NCI-H2107 (cell line): ENCODE measurements around the gene TNPO1.
"Not testable (repeated sequence)": the region's sequence is repeated elsewhere in the genome, so short reads cannot be mapped to it uniquely, and the experiment has no call there.

ENCODE experiments used
- DNase-seq: peaks from one replicate; lab custom pipeline; 2025; lab: John Stamatoyannopoulos, UW

TNPO1 gene

DNA sequence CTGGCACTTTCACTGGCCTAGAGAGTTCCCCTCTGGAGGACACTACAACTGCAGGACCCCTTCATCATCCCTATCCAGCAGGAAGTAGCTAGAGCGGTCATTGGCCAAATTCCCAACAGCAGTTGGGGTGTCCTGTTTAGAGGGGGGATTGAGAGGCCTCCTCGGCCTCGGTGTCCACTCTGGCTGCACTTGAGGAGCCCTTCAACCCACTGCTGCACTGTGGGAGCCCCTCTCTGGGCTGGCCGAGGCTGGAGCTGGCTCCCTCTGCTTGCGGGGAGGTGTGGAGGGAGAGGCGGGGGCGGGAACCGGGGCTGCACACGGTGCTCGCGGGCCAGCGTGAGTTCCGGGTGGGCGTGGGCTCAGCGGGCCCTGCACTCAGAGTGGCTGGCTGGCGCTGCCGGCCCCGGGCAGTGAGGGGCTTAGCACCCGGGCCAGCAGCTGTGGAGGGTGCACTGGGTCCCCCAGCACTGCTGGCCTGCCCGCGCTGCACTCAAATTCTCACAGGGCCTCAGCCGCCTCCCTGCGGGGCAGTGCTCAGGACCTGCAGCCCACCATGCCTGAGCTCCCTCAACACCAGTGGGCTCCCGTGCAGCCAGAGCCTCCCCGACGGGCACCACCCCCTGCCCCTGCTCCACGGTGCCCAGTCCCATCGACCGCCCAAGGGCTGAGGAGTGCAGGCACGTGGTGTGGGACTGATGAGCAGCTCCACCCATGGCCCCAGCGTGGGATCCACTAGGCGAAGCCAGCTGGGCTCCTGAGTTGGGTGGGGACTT, 118.7 kb downstream of the TNPO1 start:
- DNase-seq = not testable (repeated sequence)

DNA sequence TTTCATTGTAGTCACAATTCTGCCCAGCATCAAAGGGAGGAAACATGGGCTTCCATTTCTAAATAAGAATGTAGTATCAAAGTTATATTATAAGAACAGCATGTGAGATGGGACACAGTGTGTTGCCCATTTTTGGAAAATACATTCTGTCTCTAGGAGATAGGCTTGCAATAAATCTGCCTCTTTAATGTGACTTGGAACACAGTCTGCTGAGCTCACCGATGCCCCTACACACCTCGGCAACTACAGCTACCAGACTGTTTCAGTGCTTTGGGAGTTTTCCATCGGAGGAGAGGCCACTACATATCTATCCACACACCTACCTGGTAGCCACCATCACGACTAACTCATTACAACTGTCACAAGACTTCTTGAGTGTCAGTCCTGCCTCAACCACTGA, 120.4 kb downstream of the TNPO1 start:
- no peak for DNase-seq

DNA sequence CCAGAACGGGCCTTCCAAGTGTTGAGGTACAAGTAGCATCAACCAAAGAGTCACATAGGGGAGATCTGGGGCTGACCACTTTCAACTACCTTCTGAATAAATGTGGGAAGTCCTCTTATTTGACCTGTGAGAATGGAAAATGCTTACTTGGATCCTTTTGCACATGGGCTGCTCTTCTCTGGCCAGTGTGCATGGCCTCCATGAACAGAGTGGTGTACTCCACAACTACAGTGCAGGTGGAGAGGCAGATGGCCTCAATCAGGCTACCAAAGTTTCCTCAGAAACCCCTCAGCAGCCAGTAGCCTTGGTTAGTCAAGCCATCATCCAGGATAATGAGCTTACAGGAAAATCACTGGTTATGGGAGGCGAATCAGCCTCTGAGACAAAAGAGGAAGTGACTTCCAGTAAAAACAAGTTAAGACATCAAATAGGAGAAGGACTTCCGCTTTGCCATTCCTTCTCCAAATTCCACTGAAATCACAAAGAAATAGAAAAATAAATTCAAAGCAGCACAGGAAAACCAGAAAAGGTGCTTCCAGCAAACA, 121.1 kb downstream of the TNPO1 start:
- no peak for DNase-seq

DNA sequence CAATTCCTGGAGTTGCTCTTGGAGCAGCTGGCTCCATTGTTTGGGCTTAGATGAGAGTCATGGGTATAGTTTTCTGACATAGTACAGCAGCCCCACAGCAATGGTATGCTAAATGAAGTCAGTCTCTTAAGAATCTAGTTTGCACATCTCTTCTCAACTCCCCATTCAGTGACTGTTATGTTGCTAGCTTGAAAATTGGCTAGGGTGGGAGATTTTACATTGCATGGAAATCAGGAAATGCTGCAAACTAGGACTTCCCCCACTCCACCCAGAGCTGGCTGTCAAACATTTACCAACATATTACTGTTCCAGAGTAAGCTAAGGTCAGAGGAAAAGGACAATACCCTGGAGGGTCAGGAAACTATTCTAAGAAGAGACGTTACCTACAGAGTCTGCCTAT, 121.7 kb downstream of the TNPO1 start:
- no peak for DNase-seq

DNA sequence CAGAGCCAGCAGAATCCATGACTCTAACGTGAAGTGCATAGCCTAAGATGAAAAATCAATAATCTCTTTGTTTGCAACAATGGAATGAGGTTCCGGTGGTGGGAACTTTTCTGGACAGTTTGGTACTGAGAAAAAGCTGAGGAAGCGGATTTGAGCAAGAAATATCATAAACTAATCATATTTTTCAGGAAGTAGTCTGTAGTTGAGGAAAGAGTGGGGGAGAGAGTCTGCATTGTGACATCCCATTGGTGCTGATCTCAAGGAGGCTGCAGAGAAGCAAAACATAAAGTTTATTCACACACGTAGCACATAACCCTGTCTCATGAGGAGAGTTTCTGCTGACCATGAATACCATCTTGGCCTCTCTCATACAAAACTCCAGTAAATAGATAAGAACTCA, 123.6 kb downstream of the TNPO1 start:
- no peak for DNase-seq

DNA sequence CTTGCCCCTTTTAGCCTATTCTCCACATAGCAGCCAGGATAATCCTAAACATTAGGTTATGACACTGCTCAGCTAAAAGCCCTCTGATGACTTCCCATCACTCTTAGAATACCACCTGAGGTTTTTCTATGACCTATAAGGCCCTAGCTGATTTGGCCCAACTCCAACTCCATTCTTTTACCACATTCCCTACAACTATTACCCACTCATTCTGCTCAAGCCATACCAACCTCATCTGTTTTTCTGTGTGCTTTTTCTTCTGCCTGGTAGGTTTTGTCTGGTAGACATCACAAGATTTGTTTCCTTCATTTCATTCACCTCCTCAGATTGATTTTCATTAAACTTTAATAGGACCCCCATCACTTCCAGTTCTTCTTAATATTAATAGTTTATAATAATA, 126.8 kb downstream of the TNPO1 start:
- no peak for DNase-seq

DNA sequence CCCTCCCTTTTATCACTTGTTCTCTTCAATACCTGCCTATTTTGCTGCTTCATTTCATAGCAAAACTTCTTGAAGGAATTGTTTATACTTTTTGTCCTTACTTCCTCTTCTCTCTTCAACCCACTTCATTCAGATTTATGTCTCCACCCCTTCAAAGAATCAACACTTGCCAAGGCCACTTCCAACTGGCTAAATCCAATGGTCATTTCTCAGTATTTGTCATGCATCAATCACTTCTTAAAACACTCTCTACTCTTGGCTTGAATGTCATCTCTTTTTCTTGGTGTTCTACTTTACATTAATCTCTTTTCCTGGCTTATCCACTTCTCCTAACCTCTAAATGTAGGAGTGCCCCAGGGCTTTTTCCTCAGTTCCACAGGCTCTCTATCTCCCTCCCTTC, 131.0 kb downstream of the TNPO1 start:
- DNase-seq = no peak

DNA sequence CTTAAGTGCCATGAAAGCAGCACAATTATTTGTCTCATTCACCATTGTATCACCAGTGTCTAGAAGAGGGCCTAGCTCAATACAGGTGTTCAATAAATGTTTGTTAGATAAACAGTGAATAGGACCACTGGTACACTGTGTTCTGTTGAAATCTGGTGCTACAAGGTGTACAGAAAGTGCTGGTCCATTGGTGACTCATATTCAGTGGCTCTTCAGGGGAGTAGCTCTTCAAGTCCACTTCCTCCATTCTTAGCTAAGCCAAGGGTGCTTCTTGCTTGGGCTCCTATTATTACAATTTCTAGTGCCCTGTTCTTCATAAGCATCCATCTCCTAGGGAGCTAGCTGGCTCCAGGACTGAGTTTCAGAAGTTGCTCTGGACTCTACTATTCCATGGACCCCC, 133.0 kb downstream of the TNPO1 start:
- DNase-seq = no peak

DNA sequence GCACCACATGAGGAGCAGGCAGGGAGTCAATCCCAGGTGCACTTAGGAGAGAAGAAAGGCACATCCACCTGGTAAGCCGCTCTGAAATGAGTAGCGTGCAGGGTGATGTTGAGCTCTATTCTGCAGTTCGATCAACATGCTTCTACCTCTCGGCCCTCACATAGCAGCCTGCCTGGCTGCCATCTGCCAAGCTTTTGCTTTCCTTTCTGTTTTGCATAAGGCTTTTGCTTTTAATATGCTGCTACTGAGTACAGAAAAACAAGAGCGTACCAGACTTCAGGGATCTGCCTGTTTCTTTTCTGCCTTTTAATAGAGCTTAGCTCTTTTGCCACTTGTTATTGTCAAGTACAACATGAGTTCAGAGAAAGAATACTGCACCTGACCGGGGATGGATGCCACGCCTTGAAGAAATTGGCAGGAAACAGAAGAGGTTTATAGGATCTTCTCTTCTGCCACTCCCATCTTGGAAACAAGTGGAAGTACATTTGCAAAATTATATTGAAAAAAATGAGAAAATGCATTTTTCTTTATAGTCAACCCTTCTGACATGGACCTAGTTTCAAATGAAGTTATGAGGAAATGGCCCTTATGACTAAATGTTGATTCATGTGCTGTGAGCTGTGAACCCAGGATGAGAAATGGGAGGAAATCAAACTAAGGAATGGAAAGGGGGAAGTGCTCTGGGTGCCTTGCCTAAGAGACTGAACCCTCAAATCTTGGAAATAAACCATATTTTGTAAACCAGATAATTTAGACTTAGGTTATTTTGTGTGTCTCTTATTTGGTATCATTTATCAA, 135.4 kb downstream of the TNPO1 start:
- no peak for DNase-seq

DNA sequence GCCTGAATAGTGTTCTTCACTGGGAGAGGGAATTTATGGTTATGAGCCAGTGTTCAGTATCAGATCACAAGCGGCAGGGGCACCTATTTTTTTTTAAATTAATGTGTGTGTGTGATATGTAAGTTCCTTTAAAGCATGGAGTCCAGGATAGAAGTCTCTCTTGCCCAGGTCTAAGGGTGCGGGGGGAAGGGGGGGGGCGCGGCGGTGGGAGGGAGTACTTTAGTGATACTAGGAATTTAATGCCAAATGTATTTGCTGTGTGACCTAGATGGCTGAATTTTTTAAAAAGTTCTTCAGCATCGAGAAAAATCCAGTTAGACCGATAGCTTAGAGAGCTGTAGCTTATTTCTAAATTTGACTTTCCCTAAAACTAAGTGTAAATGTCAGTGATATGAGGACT, 137.9 kb downstream of the TNPO1 start:
- no peak for DNase-seq

DNA sequence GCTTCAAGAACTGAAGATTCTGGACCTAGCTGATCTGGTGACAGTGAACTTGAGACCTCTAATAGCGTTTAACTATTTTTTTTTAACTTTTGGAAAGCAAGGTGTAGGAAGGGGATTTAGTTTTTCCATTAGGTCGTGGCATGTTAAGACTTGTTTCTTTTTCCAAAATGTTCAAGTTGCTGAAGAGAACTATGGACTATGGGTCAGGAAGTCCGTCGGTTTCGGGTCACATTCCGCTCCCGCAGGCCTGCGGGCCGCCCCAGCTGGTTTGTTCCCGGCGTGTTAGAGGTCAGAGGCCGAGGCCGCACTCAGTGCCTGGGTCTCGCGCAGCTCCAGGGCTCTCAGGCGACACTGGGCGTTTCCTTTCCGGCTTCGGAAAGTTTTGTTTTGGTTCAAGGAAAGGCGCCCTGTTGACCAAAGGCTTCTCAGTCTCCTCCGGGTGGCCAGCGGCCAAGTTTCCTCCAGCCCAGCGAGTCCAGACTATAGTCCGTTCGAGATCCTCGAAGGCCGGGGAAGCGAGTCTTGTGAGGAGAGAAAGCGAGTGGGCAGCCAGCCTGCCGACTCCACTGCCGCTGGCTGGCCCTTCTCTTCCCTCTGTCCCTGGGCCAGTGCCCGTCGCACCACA, 138.8 kb downstream of the TNPO1 start:
- DNase-seq = no peak

DNA sequence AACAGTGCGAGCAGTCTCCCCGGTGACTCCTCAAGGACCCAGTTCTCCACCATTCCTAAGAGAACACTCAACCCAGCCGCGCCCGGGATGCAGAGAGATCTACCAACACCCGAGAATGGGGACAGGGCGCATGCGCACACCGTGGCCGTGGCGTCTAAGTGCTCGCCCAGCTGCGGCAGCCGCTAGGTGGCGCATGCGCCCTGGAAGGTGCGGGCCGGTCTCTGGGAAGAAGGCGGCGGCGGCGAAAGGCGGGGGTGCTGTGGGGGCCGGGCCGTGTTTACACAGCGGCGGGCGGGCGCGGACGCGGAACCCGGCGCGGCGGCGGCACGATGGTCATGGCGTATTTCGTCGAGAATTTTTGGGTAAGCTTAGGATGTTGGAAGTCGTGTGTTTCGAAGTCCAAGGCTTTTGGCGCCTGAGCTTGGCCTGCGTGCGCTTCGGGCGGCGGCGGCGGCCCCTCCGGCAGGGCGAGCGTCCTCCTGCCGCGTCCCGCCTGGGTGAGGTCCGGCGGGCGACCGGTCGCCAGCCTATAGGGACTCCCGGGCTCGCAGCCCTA, 139.4 kb downstream of the TNPO1 start, which contains the start of gene FCHO2:
TSS of gene FCHO2 (plus strand) at position 274 of the 556 bp plus-strand sequence. CDS start at position 330, 56 bp downstream.
- DNase-seq = peak; percentile 87

DNA sequence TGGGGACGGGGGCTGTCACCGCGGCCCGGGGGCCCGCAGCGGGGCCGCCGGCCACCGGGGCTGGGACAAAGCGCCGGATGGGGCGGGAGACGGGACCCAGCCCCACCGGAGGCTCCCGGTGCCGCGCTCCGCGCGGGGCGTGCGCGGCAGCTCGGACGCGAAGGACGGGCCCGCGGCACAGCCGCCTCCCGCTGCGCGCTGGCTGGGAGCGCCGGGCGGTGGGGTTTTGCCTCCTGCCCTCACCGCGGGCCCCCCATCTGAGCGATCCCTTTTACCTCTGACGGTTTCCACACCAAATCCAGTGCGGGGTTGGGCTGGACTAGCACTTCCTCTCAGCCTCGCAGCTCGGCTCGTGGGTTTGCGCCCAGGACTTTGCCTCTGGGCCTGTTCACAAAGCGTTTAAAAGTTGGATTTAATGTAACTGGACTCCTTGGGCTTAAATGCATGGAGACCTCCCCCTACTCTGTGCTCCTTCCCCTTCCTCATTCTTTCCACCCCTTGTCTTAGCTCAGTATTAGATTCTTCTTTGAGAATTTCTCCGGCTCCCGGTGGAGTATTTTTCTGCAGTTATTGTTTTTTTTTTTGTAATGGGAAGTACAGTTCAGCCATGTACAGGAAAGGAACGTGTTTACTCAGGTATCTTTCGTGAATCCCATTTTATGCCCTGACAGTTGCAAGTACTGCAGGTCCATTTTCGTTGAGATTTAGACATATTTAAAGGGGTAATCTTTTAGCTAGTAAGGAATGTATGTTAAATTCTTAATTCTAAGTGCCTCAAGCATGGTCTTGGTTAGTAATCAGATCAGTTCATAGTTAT, 140.1 kb downstream of the TNPO1 start:
- no peak for DNase-seq

DNA sequence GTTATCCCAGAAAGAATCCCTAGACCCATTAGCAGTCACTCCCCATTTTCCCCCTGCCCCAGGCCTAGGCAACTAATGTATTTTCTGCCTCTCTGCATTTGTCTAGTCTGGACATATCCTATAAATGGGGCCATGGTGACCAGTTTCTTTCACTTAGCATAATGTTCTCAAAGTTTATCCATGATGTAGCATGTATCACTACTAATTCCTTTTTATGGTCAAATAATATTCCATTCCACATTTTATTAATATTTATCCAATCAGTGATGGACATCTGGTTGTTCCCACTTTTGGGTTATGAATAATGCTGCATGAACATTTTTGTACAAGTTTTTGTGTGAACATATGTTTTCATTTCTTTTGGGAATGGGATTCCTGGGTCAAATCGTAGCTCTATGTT, 140.9 kb downstream of the TNPO1 start:
- no peak for DNase-seq

DNA sequence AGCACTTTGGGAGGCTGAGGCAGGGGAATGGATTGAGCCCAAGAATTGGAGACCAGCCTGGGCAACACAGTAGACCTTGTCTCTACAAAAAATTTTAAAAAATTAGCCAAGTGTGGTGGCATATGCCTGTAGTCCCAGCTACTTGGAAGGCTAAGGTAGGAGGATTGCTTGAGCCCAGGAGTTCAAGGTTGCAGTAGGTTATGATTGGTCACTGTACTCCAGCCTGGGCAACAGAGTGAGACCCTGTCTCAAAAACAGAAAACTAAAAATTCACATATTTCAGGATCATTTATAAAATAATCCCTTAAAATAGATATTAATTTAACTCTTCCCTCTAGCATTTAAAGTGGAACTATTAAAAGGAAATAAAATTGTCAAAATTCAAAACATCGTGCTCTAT, 142.8 kb downstream of the TNPO1 start:
- no peak for DNase-seq
